Endothelial cell of umbilical vein (primary cell): ENCODE results near the gene COL6A2. TPM values are rescaled to one million over a fixed set of nuclear protein-coding genes. Genes with fewer than 3 reads are reported as not detected.

ENCODE experiments used
- BruUV-seq: library from RNA; stranded (reverse); fragments of 400-500 nt; replicated peaks from 2 replicates; lab custom pipeline; 2021; lab: Mats Ljungman, UMichigan
- CTCF ChIA-PET: fragments of 300-600, 350-600 bp; sonication (Branson Sonifier 250); formaldehyde crosslinking; loops from one replicate; lab custom pipeline; 2021; ENCODE audit warnings: antibody characterized with exemption, inconsistent platforms; lab: Charles Lee
- POLR2A ChIA-PET: fragments of 300-600, 350-600 bp; sonication (Branson Sonifier 250); formaldehyde crosslinking; loops from one replicate; lab custom pipeline; 2021; ENCODE audit warnings: antibody characterized with exemption, inconsistent platforms; lab: Charles Lee
- DNase-seq: peaks from one replicate; pipeline ENCODE4 v3.0.0-alpha.2; 2011; ENCODE audit warnings: low read depth, low spot score
- FAIRE-seq: peaks from 2 replicates; lab custom pipeline; 2011; peaks lifted over from hg19 to GRCh38; lab: Jason Lieb, UNC
- H2AFZ ChIP-seq: 2 replicates; pipeline ENCODE4 v1.6.0; 2012; ENCODE audit warnings: low read depth, low read length, control low read depth, inconsistent platforms
- H3K27ac ChIP-seq: 2 replicates; pipeline ENCODE4 v1.5.1; 2011; ENCODE audit warnings: low read depth, mild to moderate bottlenecking, control low read depth, low read length, moderate library complexity; ENCODE audit not compliant: insufficient read depth
- H3K27me3 ChIP-seq, 2 experiments: 2 replicates each; pipeline versions ENCODE4 v1.6.0 to v1.6.1; 2011; ENCODE audit warnings: low read length in 2 of 2, mixed read lengths in 1 of 2; ENCODE audit not compliant: control insufficient read depth in 2 of 2, insufficient read depth in 2 of 2
- H3K36me3 ChIP-seq, 2 experiments: 2 replicates in 1 of 2; 3 replicates in 1 of 2; pipeline ENCODE4 v1.5.1; 2011; ENCODE audit warnings: low read length in 2 of 2, mild to moderate bottlenecking in 1 of 2, moderate library complexity in 1 of 2; ENCODE audit not compliant: control insufficient read depth in 2 of 2, insufficient read depth in 2 of 2; ENCODE audit errors: extremely low read depth in 1 of 2
- H3K4me1 ChIP-seq: 3 replicates; pipeline ENCODE4 v1.5.1; 2011; ENCODE audit warnings: mild to moderate bottlenecking, low read length; ENCODE audit not compliant: control insufficient read depth, insufficient read depth; ENCODE audit errors: extremely low read depth
- H3K4me2 ChIP-seq: 2 replicates; pipeline ENCODE4 v1.6.1; 2011; ENCODE audit warnings: low read length, control low read depth, mixed read lengths; ENCODE audit not compliant: insufficient read depth
- H3K4me3 ChIP-seq, 3 experiments: fragments of 200-600 bp in 1 of 3; sonication (generic), shearing (Covaris generic) in 1 of 3; replicated peaks in 1 of 3; 2 replicates each; pipeline ENCODE4 v1.5.1; 2011 to 2016; ENCODE audit warnings: control low read depth in 3 of 3, low read length in 3 of 3, mild to moderate bottlenecking in 2 of 3, inconsistent platforms in 1 of 3, low read depth in 1 of 3, moderate library complexity in 1 of 3; ENCODE audit not compliant: insufficient read depth in 1 of 3
- H3K79me2 ChIP-seq: 2 replicates; pipeline ENCODE4 v1.6.0; 2012; ENCODE audit warnings: low read length, inconsistent platforms; ENCODE audit not compliant: control insufficient read depth, insufficient read depth
- H3K9ac ChIP-seq: replicated peaks from 2 replicates; pipeline ENCODE3; 2011; ENCODE audit warnings: low read length, control low read depth; ENCODE audit not compliant: insufficient read depth; ENCODE audit errors: extremely low read depth
- H3K9me1 ChIP-seq: replicated peaks from 3 replicates; pipeline ENCODE4 v1.6.0; 2011; ENCODE audit warnings: mild to moderate bottlenecking, low read length; ENCODE audit not compliant: control insufficient read depth, insufficient read depth; ENCODE audit errors: extremely low read depth
- H3K9me3 ChIP-seq: replicated peaks from 2 replicates; pipeline ENCODE4 v1.5.1; 2012; ENCODE audit warnings: low read length, inconsistent platforms; ENCODE audit not compliant: control insufficient read depth, insufficient read depth
- H4K20me1 ChIP-seq: replicated peaks from 2 replicates; pipeline ENCODE3; 2011; ENCODE audit warnings: mild to moderate bottlenecking, low read length; ENCODE audit not compliant: control insufficient read depth, insufficient read depth; ENCODE audit errors: extremely low read depth
- CTCF ChIP-seq, 2 donors: IDR thresholded peaks; 1 replicate in 1 of 2; 2 replicates in 1 of 2; pipeline ENCODE4 v1.5.1; 2011; ENCODE audit warnings: low read length in 2 of 2, mild to moderate bottlenecking in 2 of 2, moderate library complexity in 2 of 2, control low read depth in 1 of 2, inconsistent platforms in 1 of 2, low read depth in 1 of 2; ENCODE audit not compliant: insufficient read depth in 1 of 2; ENCODE audit errors: extremely low read depth in 1 of 2
- EZH2 ChIP-seq: IDR thresholded peaks from 2 replicates; pipeline ENCODE4 v1.6.1; 2012; ENCODE audit warnings: borderline replicate concordance, low read depth, mild to moderate bottlenecking, moderate library complexity, low read length, inconsistent platforms; ENCODE audit not compliant: severe bottlenecking
- FOS ChIP-seq: IDR thresholded peaks from 2 replicates; pipeline ENCODE4 v1.6.1; 2011; ENCODE audit warnings: mild to moderate bottlenecking, low read length, moderate library complexity, borderline replicate concordance; ENCODE audit not compliant: insufficient read depth
- GATA2 ChIP-seq: IDR thresholded peaks from 2 replicates; pipeline ENCODE4 v1.7.0; 2011; ENCODE audit warnings: low read depth, mild to moderate bottlenecking, moderate library complexity, mixed read lengths, low read length; ENCODE audit not compliant: insufficient read length, insufficient read depth
- JUN ChIP-seq: IDR thresholded peaks from 2 replicates; pipeline ENCODE4 v1.6.1; 2011; ENCODE audit warnings: borderline replicate concordance, low read depth; ENCODE audit not compliant: insufficient read length, insufficient read depth
- MAX ChIP-seq: IDR thresholded peaks from 2 replicates; pipeline ENCODE4 v1.6.1; 2011; ENCODE audit not compliant: insufficient read depth, insufficient read length
- MYC ChIP-seq: IDR thresholded peaks from one replicate; pipeline ENCODE4 v1.6.1; 2011; ENCODE audit warnings: mild to moderate bottlenecking, low read depth, low read length
- POLR2A ChIP-seq: IDR thresholded peaks from 2 replicates; pipeline ENCODE4 v1.6.1; 2012; ENCODE audit warnings: low read depth, mild to moderate bottlenecking, control low read depth, low read length
- POLR2AphosphoS5 ChIP-seq: IDR thresholded peaks from 2 replicates; pipeline ENCODE4 v1.6.1; 2012; ENCODE audit warnings: low read depth, mild to moderate bottlenecking, control low read depth, low read length, moderate library complexity; ENCODE audit not compliant: insufficient read depth
- dilution Hi-C: fragments of 300-500 bp; cut with MboI; formaldehyde crosslinking; loops from one replicate; pipeline ENCODE4 v1.15.0; 2019; ENCODE audit warnings: low sequenced_read_pairs; ENCODE audit not compliant: extremely low pct_ligation_motif_present
- intact Hi-C: fragments of 100-400 bp; cut with micrococcal nuclease; formaldehyde crosslinking; loops from one replicate; pipeline ENCODE4 v1.10.0; 2022
- polyA plus RNA-seq, 4 experiments: library from polyadenylated mRNA; depleted of rRNA in 3 of 4; stranded (reverse) in 3 of 4; unstranded in 1 of 4; fragments of >200 nt; gene quantifications; 2 replicates each; pipeline versions ENCODE4 v1.2.1 to v1.2.3, GENCODE V29; 2011 to 2012; ENCODE audit warnings: missing spikeins in 1 of 4
- total RNA-seq: library from RNA; stranded (reverse); gene quantifications from 2 replicates; pipeline ENCODE4 v1.2.3, GENCODE V29; 2021

The COL6A2 gene
- total and polyA plus RNA-seq, 2 donors (not counting 3 experiments of a cell fraction or from before 2014, with no cell fraction given) = 3.4 to 6.1 TPM

- H3K4me1 ChIP-seq = no peaks in the 10 kb centered on the region
- H2AFZ ChIP-seq = no peak overlapping the region
- POLR2A ChIA-PET = no interaction called here
- dilution Hi-C loops = no loop called here
- peaks cover 0 to 2% of the 10 kb centered on the region in 2 experiments for H3K27me3 ChIP-seq
- H3K79me2 ChIP-seq = no peaks in the 10 kb centered on the region
- no peaks in the 10 kb centered on the region for H3K36me3 ChIP-seq
- no peak overlapping the region for H3K4me2 ChIP-seq
- H3K27ac ChIP-seq = no peak overlapping the region
- no TSS peak for BruUV-seq
- no peaks in the 10 kb centered on the region for H3K9me3 ChIP-seq
- H4K20me1 ChIP-seq = no peaks in the 10 kb centered on the region
- FAIRE-seq (no peak), DNase-seq (no peak)
- CTCF ChIA-PET = no interaction called here
- no peak overlapping the region for H3K4me3 ChIP-seq
- H3K9me1 ChIP-seq = no peaks in the 10 kb centered on the region
- intact Hi-C loops = no loop called here
- no peak overlapping the region for H3K9ac ChIP-seq
- TF ChIP-seq MAX = no peak
- no peak for TF ChIP-seq FOS
- no peak for TF ChIP-seq MYC
- no peak for TF ChIP-seq JUN
- TF ChIP-seq POLR2AphosphoS5 = no peak
- TF ChIP-seq EZH2 = no peak
- no peak for TF ChIP-seq CTCF (IDR thresholded peaks at IDR 0.05; ENCODE audit: extremely low read depth in 1 of 2, insufficient read depth in 1 of 2, low read depth in 1 of 2, low read length in 2 of 2)
- TF ChIP-seq POLR2A = no peak
- TF ChIP-seq GATA2 = no peak
Measured at GRCh38 chr21:46110499-46111192, 12.7 kb downstream of the COL6A2 start.
